GM18907 (cell line): Measurements from ENCODE around the gene RTBDN.
A peak's percentile ranks its signal among the peaks of the same experiment; 100 is the strongest.

Experiments
- ATAC-seq: cut with Tn5 transposase; IDR thresholded peaks from one replicate; pipeline ENCODE4 v1.9.1; 2021; ENCODE audit warnings: mild to moderate bottlenecking, moderate library complexity; ENCODE audit not compliant: unreplicated experiment

RTBDN gene

GRCh38 chr19:12783291-12783848 lies 51.0 kb downstream of the RTBDN start:
- no peak for ATAC-seq

- peak; percentile 24 for ATAC-seq
Measured at GRCh38 chr19:12782424-12783290, 51.7 kb downstream of the RTBDN start.

GRCh38 chr19:12782174-12782423 lies 52.3 kb downstream of the RTBDN start:
- ATAC-seq: peak; percentile 13

GRCh38 chr19:12779162-12779993 lies 55.0 kb downstream of the RTBDN start:
- ATAC-seq: no peak

GRCh38 chr19:12778905-12779161 lies 55.5 kb downstream of the RTBDN start:
- ATAC-seq: no peak

GRCh38 chr19:12778017-12778904 lies 56.1 kb downstream of the RTBDN start:
- no peak for ATAC-seq

- ATAC-seq: peak; percentile 35
Measured at GRCh38 chr19:12777217-12778016, 57.0 kb downstream of the RTBDN start.
